ENCODE measurements around the gene PANK4. TPM values are rescaled to one million over a fixed set of nuclear protein-coding genes. Genes with fewer than 3 reads are reported as not detected.

PANK4 gene
- total RNA-seq, 1 experiment from 2014 or later, result 32.2 TPM

GRCh38 chr1:2470290-2471158 lies 55.9 kb downstream of the PANK4 start:
- Histone ChIP-seq H3K56ac (ENCODE audit: insufficient read length, low read depth, low read length) (no peak overlapping the region), H3K79me2 (ENCODE audit: insufficient read depth, low read length) (no peaks in the 10 kb centered on the region), H4K91ac (ENCODE audit: insufficient read length, low read depth, low read length) (no peak overlapping the region), H2BK5ac (ENCODE audit: insufficient read length, low read length) (no peak overlapping the region), H3K4ac (ENCODE audit: low read depth, low read length) (no peak overlapping the region), H4K8ac (replicated peaks; ENCODE audit: insufficient read length, low read depth, low read length) (no peak overlapping the region), H2BK12ac (ENCODE audit: insufficient read length, low read depth, low read length) (no peak overlapping the region), H4K20me1 (ENCODE audit: control insufficient read depth, insufficient read depth, insufficient read length) (peaks cover 3% of the 10 kb centered on the region), H2BK15ac (ENCODE audit: low read depth, low read length) (no peak overlapping the region), H3K9ac (ENCODE audit: extremely low read depth, insufficient read length, low read length) (no peak overlapping the region), H3K79me1 (ENCODE audit: insufficient read depth, low read depth, low read length, poor library complexity, severe bottlenecking) (no peaks in the 10 kb centered on the region), H2AK5ac (ENCODE audit: insufficient read length, low read length) (no peak overlapping the region), H3K14ac (ENCODE audit: insufficient read depth, low read length) (no peak overlapping the region; the same call in 1 of the 2 replicates), H2BK120ac (ENCODE audit: low read depth, low read length, poor library complexity, severe bottlenecking) (no peak overlapping the region), H3K27me3 (ENCODE audit: insufficient read depth, low read length) (no peaks in the 10 kb centered on the region), H3K27ac (ENCODE audit: insufficient read length, low read depth, low read length) (no peak overlapping the region), H2AFZ (ENCODE audit: low read length) (no peak overlapping the region), H3K4me1 (ENCODE audit: insufficient read depth, low read length) (no peaks in the 10 kb centered on the region), H2BK20ac (ENCODE audit: low read depth, low read length, poor library complexity, severe bottlenecking) (no peak overlapping the region), H3K18ac (ENCODE audit: insufficient read length, low read depth, low read length) (no peak overlapping the region), H4K5ac (ENCODE audit: insufficient read length, low read depth, low read length) (no peak overlapping the region), H3K4me2 (ENCODE audit: insufficient read depth, insufficient read length, low read length) (no peak overlapping the region), H3K23me2 (ENCODE audit: insufficient read length, low read depth, low read length, poor library complexity, severe bottlenecking) (no peaks in the 10 kb centered on the region), H3T11ph (ENCODE audit: low read length) (no peak overlapping the region), H3K9me3 (ENCODE audit: control insufficient read depth, low read depth, low read length) (no peaks in the 10 kb centered on the region), H3K23ac (ENCODE audit: insufficient read length, low read depth, low read length) (no peak overlapping the region)
- DNase-seq, result no peak
- no peaks in the 10 kb centered on the region for H3K9me3 Mint-ChIP-seq
- TF ChIP-seq CTCF (conservative IDR thresholded peaks at IDR 0.05), result no peak
- peaks cover 13% of the 10 kb centered on the region for H3K27me3 Mint-ChIP-seq (ENCODE audit: low read depth)
- peaks cover 0 to 7% of the 10 kb centered on the region in 2 experiments; a peak in 1 of 4 replicates for H3K4me1 Mint-ChIP-seq
- WGBS (ENCODE audit: extremely low coverage, insufficient read length, low lambda C conversion rate), result no CpG with 5 or more reads among the region's 27 CpGs
- H3K36me3 Mint-ChIP-seq (ENCODE audit: insufficient read depth in 1 of 3, low read depth in 3 of 3), result no peaks in the 10 kb centered on the region
- no peak overlapping the region for H3K4me3 Mint-ChIP-seq
- H3K27ac Mint-ChIP-seq, result no peak overlapping the region
